HuH-7.5 (cell line): Measurements from ENCODE around the gene KRT35.

Experiments
- DNase-seq: peaks from one replicate; pipeline ENCODE4 v3.0.0; 2011; ENCODE audit warnings: low spot score

KRT35 gene

DNA sequence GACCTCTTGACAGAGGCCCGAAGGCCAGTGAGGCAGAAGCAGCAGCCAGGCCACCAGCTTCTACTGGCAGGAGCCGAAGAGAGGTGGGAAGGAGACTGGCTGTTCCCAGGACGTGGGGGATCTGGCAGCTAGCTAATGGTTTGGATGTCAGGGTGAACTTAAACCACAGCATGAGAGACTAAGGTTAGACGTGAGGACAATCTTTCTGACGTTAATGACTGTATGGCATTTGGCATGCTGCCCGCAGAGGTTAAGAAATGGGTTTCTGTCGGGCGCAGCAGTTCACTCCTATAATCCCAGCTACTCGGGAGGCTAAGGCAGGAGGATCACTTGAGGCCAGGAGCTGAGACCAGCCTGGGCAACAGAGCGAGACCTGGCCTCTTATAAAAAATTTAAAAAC lies 30.8 kb upstream of the KRT35 start:
- DNase-seq, result no peak

- no peak for DNase-seq
These were observed 30.2 kb upstream of the KRT35 start for GRCh38 chr17:41511116-41511515.

- DNase-seq, result no peak
These were observed 29.5 kb upstream of the KRT35 start for GRCh38 chr17:41510251-41511065.

GRCh38 chr17:41507315-41507880 lies 26.4 kb upstream of the KRT35 start:
- no peak for DNase-seq

GRCh38 chr17:41505809-41506767 lies 25.1 kb upstream of the KRT35 start:
- no peak for DNase-seq

DNA sequence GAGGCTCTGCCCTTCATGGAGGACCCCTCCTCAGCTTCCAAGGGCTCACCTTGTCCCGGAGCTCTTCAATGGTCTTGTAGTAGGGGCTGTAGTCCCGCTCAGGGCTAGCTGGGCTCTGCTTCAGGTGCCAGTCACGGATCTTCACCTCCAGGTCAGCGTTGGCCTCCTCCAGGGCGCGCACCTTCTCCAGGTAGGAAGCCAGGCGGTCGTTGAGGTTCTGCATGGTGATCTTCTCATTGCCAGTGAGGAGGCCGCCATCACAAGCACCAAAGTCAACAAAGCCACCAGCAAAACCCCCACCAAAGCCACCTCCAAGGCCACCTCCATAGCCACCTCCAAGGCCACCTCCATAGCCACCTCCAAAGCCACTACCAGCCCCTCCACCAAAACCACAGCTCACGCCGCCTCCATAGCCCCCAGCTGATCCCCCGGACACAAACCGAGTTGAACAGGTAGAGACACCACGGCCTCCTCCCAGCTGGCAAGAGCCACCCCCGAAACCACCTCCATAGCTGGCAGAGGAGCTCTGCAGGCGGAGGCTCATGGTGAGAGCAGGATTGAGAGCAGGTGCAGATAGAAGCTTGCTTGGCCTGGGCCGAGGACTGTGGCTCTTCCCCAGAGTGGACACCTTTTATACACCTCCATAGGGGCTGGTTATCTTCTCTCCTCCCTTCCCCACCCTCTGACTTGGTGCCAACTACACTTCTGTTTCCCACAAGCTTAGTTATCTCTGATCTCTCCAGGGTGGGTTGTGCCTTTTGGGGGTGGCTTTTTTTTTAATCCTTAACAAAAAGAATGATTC lies 24.3 kb upstream of the KRT35 start, which contains the start of gene KRT13:
Gene KRT13, minus strand, starts transcription at position 606 of the 802 bp plus-strand sequence. Its CDS starts 62 bp downstream, at position 544.
- DNase-seq, result no peak

GRCh38 chr17:41504246-41504977 lies 23.5 kb upstream of the KRT35 start:
- DNase-seq, result no peak

- no peak for DNase-seq
These were observed 22.3 kb upstream of the KRT35 start for GRCh38 chr17:41503202-41503601.

- no peak for DNase-seq
These were observed 19.4 kb upstream of the KRT35 start for GRCh38 chr17:41500131-41500911.

GRCh38 chr17:41499714-41500113 lies 18.8 kb upstream of the KRT35 start:
- no peak for DNase-seq

DNA sequence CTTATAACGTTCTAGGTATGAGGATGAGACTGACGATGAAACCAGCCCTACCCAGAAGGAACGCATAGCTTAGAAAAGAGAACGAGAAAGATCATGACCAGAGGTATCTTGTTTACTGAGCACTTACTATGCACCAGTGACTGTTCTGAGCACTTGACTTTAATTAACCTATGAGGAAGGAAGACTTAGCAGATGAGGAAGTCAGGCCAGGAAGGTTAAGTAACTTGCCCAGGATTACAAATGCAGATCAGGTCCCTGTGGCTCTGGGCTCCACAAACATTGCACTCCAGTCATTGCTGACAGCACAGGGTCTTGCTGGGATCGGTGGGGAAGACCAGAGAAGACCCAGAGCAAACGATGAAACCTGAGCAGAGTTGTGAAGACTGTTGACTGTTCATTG lies 17.3 kb upstream of the KRT35 start:
- DNase-seq, result no peak

DNA sequence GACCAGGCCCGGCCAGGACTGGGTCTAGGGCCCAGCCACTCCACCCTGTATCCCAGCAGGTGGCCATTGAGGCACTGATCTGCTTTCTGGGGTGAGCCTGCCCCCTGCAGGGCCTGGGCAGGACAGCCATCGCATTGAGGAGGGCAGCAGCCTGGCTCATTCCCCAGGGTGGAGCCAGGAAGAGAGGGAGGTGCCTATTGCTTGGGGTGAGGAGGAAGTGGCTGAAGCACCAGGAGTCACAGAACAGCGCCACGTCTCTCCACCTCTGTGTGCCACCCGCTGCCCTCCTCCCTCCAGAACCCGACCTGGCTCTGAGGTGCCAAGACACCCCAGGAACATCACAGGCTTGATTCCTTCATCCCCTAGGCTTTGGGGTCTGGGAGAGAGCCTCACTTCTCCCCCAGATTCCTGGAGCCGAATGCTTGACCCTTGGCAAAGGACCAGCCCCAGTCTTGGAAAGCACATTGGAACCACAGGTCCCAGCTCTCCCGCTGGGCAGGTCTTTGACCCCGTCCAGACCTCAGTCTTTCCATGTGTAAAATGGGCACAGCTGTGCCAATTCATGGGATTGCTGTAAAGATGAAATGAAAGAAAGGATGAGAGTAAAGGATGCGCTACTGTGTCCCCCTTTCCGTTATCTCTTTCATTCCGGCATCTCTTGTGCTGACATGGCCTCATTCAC lies 16.0 kb upstream of the KRT35 start:
- peak; percentile 54 for DNase-seq

DNA sequence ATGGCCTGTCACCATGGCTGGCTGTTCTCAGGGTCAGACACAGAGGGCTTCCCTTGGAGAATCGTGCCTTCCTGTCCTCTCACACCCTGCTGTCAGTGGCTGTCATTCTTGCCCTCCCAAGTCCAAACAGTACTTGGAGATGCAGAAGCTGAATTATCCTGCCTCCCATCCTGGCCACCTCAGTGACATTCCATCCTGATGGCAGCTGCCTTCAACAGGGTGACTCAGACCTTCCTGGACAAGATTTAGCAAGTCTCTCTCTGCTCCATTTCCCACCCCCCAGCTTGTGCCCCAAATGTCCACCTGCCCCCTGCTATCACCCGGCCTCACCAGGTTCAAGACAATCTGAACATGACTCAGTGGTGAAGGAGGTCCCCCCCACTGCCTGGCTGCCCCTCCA lies 13.6 kb upstream of the KRT35 start:
- DNase-seq, result no peak

DNA sequence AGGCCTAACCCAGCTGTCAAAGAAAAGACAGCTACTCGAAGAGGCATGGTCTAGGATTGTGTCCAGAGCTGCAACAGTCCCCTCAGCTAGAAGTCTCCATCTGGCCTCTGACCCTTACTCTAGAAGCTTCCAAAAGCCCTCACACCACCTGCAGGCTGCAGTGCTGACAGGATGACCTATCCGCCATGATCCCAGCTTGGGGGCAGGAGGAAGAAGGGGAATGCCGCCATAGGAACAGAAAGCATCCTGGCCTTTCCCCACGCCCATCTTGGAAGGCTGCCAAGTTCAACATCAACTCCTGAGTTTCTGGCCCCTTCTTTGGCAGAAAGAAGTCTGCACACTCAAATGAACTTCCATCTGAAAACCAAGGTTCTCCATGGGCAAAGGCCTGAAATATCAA lies 11.8 kb upstream of the KRT35 start:
- no peak for DNase-seq

GRCh38 chr17:41492351-41492750 lies 11.4 kb upstream of the KRT35 start:
- DNase-seq, result no peak

- no peak for DNase-seq
These were observed 10.5 kb upstream of the KRT35 start for GRCh38 chr17:41491476-41491875.

DNA sequence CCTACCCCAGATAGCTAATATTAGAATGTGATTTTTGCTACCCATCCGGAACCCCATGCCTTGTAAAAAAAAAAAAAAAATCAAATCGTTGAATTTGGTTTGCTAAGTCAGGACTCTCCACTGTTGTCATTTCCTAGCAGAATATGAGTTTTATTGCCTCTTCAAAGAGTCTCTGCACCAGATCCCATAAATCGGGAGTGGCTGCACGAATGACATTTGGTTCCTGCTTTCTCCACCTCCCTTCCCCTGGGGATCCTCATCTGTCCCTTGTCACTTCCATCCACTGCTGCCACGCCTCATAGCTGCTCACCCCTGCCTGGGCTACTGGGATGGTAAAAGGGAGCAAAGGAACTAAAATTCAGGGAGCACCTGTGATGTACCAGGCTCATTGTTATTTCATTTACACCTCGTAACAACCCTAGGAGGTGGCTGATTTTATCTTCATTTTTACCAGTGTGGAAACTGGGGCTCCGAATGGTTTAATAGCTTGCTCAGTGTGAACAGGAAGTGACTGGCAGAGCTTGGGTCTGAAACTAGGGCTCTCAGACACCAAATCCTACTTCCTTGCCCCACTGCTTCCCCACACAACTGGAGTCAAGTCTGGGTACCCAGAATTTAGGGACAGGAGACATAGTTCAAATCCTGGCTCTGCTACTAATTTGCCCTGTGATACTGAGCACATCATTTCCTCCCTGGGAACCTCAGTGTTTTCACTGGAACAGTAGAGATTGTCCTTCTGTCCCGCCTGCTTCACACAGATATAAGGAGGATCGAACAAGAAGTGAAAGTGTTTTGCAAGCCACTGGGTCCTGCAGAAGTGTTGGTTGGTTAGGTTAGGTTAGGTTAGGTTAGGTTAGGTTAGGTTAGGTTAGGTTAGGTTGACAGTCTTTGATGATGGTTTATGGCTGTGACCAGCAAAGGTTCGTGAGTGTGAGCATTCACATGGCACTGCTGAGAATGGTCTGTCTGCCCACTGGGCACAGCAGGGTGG lies 9.3 kb upstream of the KRT35 start:
- no peak for DNase-seq

GRCh38 chr17:41489531-41489930 lies 8.6 kb upstream of the KRT35 start, which contains the start of gene KRT36:
TSS of gene KRT36 (minus strand) at chr17:41489910. CDS start at chr17:41489864, 46 bp downstream.
- DNase-seq, result no peak
